H1 (cell line): ENCODE data around the gene UTP3. TPM values are rescaled to one million over a fixed set of nuclear protein-coding genes. Genes with fewer than 3 reads are reported as not detected.
"Not testable (repeated sequence)": the region's sequence is repeated elsewhere in the genome, so short reads cannot be mapped to it uniquely, and the experiment has no call there.

Source experiments
- CTCF ChIA-PET: fragments of 300-600 bp; sonication (Branson Sonifier 250); formaldehyde crosslinking; loops from one replicate; lab custom pipeline; 2021; ENCODE audit not compliant: partially characterized antibody; lab: Charles Lee
- POLR2A ChIA-PET: fragments of 300-600 bp; sonication (Branson Sonifier 250); formaldehyde crosslinking; loops from one replicate; lab custom pipeline; 2021; ENCODE audit warnings: inconsistent platforms; ENCODE audit not compliant: partially characterized antibody; lab: Charles Lee
- DNase-seq, 2 experiments: peaks; one replicate each; pipeline versions ENCODE4 v3.0.0 to v3.0.0-alpha.2; 2010 to 2022; ENCODE audit warnings: low spot score in 2 of 2, low read depth in 1 of 2, mixed read lengths in 1 of 2
- FAIRE-seq: peaks from 2 replicates; lab custom pipeline; 2011; peaks lifted over from hg19 to GRCh38; lab: Jason Lieb, UNC
- H2AFZ ChIP-seq: 2 replicates; pipeline ENCODE4 v1.8.1; 2012; ENCODE audit warnings: low read length, inconsistent platforms
- H2AK5ac ChIP-seq: 2 replicates; pipeline ENCODE4 v1.6.1; 2013; ENCODE audit warnings: low read depth, low read length
- H2BK120ac ChIP-seq: replicated peaks from 2 replicates; pipeline ENCODE3; 2013; ENCODE audit warnings: low read depth, low read length, inconsistent platforms
- H2BK12ac ChIP-seq: 2 replicates; pipeline ENCODE4 v1.6.1; 2013; ENCODE audit warnings: low read depth, low read length
- H2BK15ac ChIP-seq: 2 replicates; pipeline ENCODE4 v1.6.1; 2013; ENCODE audit warnings: low read length
- H2BK20ac ChIP-seq: 2 replicates; pipeline ENCODE4 v1.6.1; 2013; ENCODE audit warnings: low read length
- H2BK5ac ChIP-seq: 2 replicates; pipeline ENCODE4 v1.6.1; 2013; ENCODE audit warnings: low read depth, low read length
- H3K14ac ChIP-seq: 2 replicates; pipeline ENCODE4 v1.6.1; 2013; ENCODE audit warnings: inconsistent platforms; ENCODE audit not compliant: insufficient read length
- H3K18ac ChIP-seq: 2 replicates; pipeline ENCODE4 v1.6.1; 2013; ENCODE audit warnings: low read length; ENCODE audit errors: extremely low read depth
- H3K23ac ChIP-seq: 2 replicates; pipeline ENCODE4 v1.6.1; 2013; ENCODE audit warnings: inconsistent platforms; ENCODE audit not compliant: insufficient read length
- H3K23me2 ChIP-seq: 2 replicates; pipeline ENCODE4 v1.6.1; 2013; ENCODE audit warnings: low read depth, low read length
- H3K27ac ChIP-seq: 2 replicates; pipeline ENCODE4 v1.6.1; 2011; ENCODE audit warnings: low read depth, low read length, inconsistent platforms
- H3K27me3 ChIP-seq, 4 experiments: replicated peaks in 1 of 4; 1 replicate in 1 of 4; 2 replicates in 3 of 4; pipeline versions ENCODE4 v1.6.1 to v1.8.1; 2011 to 2013; ENCODE audit warnings: low read length in 3 of 4, mild to moderate bottlenecking in 3 of 4, inconsistent platforms in 2 of 4, mixed read lengths in 2 of 4, moderate library complexity in 1 of 4; ENCODE audit not compliant: control insufficient read depth in 3 of 4, insufficient read depth in 3 of 4; ENCODE audit errors: extremely low read depth in 1 of 4
- H3K36me3 ChIP-seq, 4 experiments: 2 replicates each; pipeline versions ENCODE4 v1.6.1 to v1.8.1; 2011 to 2013; ENCODE audit warnings: mild to moderate bottlenecking in 4 of 4, low read length in 3 of 4, moderate library complexity in 2 of 4, control low read depth in 1 of 4, inconsistent platforms in 1 of 4; ENCODE audit not compliant: insufficient read depth in 4 of 4, control insufficient read depth in 2 of 4
- H3K4ac ChIP-seq: replicated peaks from 2 replicates; pipeline ENCODE3; 2013; ENCODE audit warnings: low read length, low read depth, mixed read lengths, inconsistent platforms; ENCODE audit not compliant: insufficient read length
- H3K4me1 ChIP-seq, 4 experiments: replicated peaks in 1 of 4; 1 replicate in 1 of 4; 2 replicates in 3 of 4; pipeline versions ENCODE4 v1.6.1 to v1.8.1; 2011 to 2013; ENCODE audit warnings: low read length in 3 of 4, inconsistent platforms in 2 of 4, mixed read lengths in 1 of 4; ENCODE audit not compliant: insufficient read depth in 4 of 4, control insufficient read depth in 3 of 4
- H3K4me2 ChIP-seq, 2 experiments: 2 replicates each; pipeline versions ENCODE4 v1.6.1 to v1.8.1; 2011 to 2013; ENCODE audit warnings: low read depth in 2 of 2, low read length in 2 of 2, control low read depth in 1 of 2, inconsistent platforms in 1 of 2, mild to moderate bottlenecking in 1 of 2; ENCODE audit not compliant: insufficient read depth in 1 of 2
- H3K4me3 ChIP-seq, 4 experiments: fragments of 200-600, 300-600 bp in 1 of 4; sonication (generic), shearing (Covaris generic), sonication (Bioruptor Twin) in 1 of 4; 2 replicates each; pipeline versions ENCODE4 v1.5.1 to v1.8.1; 2011 to 2016; ENCODE audit warnings: low read length in 4 of 4, low read depth in 3 of 4, control low read depth in 2 of 4, inconsistent platforms in 2 of 4, mild to moderate bottlenecking in 2 of 4, mixed read lengths in 1 of 4, moderate library complexity in 1 of 4; ENCODE audit not compliant: insufficient read depth in 2 of 4; ENCODE audit errors: extremely low read depth in 1 of 4
- H3K56ac ChIP-seq: replicated peaks from 2 replicates; pipeline ENCODE3; 2013; ENCODE audit warnings: low read depth, mild to moderate bottlenecking, mixed read lengths, low read length, inconsistent platforms; ENCODE audit not compliant: insufficient read length
- H3K79me1 ChIP-seq: 2 replicates; pipeline ENCODE4 v1.6.1; 2013; ENCODE audit warnings: low read depth, low read length, control low read depth
- H3K79me2 ChIP-seq, 2 experiments: 2 replicates each; pipeline versions ENCODE4 v1.6.1 to v1.8.1; 2012 to 2013; ENCODE audit warnings: low read length in 2 of 2, mild to moderate bottlenecking in 2 of 2, inconsistent platforms in 1 of 2; ENCODE audit not compliant: insufficient read depth in 2 of 2, control insufficient read depth in 1 of 2
- H3K9ac ChIP-seq, 4 experiments: replicated peaks in 1 of 4; 1 replicate in 1 of 4; 2 replicates in 3 of 4; pipeline versions ENCODE4 v1.6.1 to v1.8.1; 2011 to 2013; ENCODE audit warnings: low read depth in 3 of 4, low read length in 3 of 4, control low read depth in 2 of 4, mild to moderate bottlenecking in 2 of 4, moderate library complexity in 2 of 4, inconsistent platforms in 1 of 4; ENCODE audit errors: extremely low read depth in 1 of 4
- H3K9me3 ChIP-seq, 2 experiments: 2 replicates each; pipeline versions ENCODE4 v1.6.1 to v1.8.1; 2012 to 2013; ENCODE audit warnings: mild to moderate bottlenecking in 2 of 2, moderate library complexity in 2 of 2, control low read depth in 1 of 2, inconsistent platforms in 1 of 2, low read depth in 1 of 2, low read length in 1 of 2, mixed read lengths in 1 of 2; ENCODE audit not compliant: insufficient read depth in 2 of 2
- H4K20me1 ChIP-seq, 2 experiments: replicated peaks in 1 of 2; 2 replicates each; pipeline versions ENCODE3 to v1.8.1; 2011 to 2013; ENCODE audit warnings: inconsistent platforms in 2 of 2, low read length in 2 of 2, mild to moderate bottlenecking in 1 of 2; ENCODE audit not compliant: insufficient read depth in 2 of 2, control insufficient read depth in 1 of 2
- H4K5ac ChIP-seq: 2 replicates; pipeline ENCODE4 v1.6.1; 2013; ENCODE audit warnings: low read length, low read depth, mixed read lengths, inconsistent platforms; ENCODE audit not compliant: insufficient read length
- H4K8ac ChIP-seq: 2 replicates; pipeline ENCODE4 v1.8.0; 2013; ENCODE audit warnings: mild to moderate bottlenecking, moderate library complexity, low read length, inconsistent platforms; ENCODE audit not compliant: insufficient read depth; ENCODE audit errors: extremely low read depth
- H4K91ac ChIP-seq: replicated peaks from 2 replicates; pipeline ENCODE3; 2013; ENCODE audit warnings: low read length, mixed read lengths, inconsistent platforms; ENCODE audit not compliant: insufficient read length
- ASH2L ChIP-seq: fragments of 200-600, 300-600 bp; sonication (generic); IDR thresholded peaks from one replicate; pipeline ENCODE4 v1.7.1; 2017; ENCODE audit warnings: low read length
- CBX8 ChIP-seq: fragments of 300-800, 300-1000 bp; sonication (generic); IDR thresholded peaks from 2 replicates; pipeline ENCODE4 v1.7.1; 2016; ENCODE audit warnings: low read depth, low read length, borderline replicate concordance
- POLR2AphosphoS5 ChIP-seq: IDR thresholded peaks from 2 replicates; pipeline ENCODE4 v1.6.1; 2011; ENCODE audit warnings: low read depth, low read length
- WGBS, 2 experiments: shearing (Covaris generic) in 1 of 2; methylation state at CpG; one replicate each; pipeline versions ENCODE4 v1.1.6 to v1.1.7; 2013 to 2015; ENCODE audit warnings: low lambda C conversion rate in 2 of 2, mixed read lengths in 2 of 2, inconsistent platforms in 1 of 2, low coverage in 1 of 2, missing lambda C conversion rate in 1 of 2; ENCODE audit not compliant: insufficient replicate concordance in 2 of 2, insufficient coverage in 1 of 2, insufficient read length in 1 of 2; ENCODE audit errors: extremely low coverage in 1 of 2, missing lambda C conversion rate in 1 of 2; 5-methylcytosine and 5-hydroxymethylcytosine counted together
- polyA plus RNA-seq, 7 experiments: library from polyadenylated mRNA; depleted of rRNA in 3 of 7; stranded (reverse) in 5 of 7; unstranded in 2 of 7; fragments of >200 nt in 5 of 7; fragments of 200-250 nt in 2 of 7; gene quantifications; 1 replicate in 5 of 7; 2 replicates in 1 of 7; 4 replicates in 1 of 7; pipeline versions ENCODE4 v1.2.1 to v1.2.3, GENCODE V29; 2011 to 2013; ENCODE audit warnings: missing spikeins in 2 of 7, mixed read lengths in 2 of 7
- total RNA-seq: library from RNA; stranded (reverse); fragmentation: NEBNext Ultra II Directional; extraction: Animal tissue kit (Norgen Biotek cat#: 25700); gene quantifications from 2 replicates; pipeline ENCODE4 v1.2.1, GENCODE V29; 2021

The UTP3 gene
- total and polyA plus RNA-seq, 2 of the 8 experiments (the other 6 are each of a cell fraction or from before 2014, with no cell fraction given), result 11.2 to 51.3 TPM

DNA sequence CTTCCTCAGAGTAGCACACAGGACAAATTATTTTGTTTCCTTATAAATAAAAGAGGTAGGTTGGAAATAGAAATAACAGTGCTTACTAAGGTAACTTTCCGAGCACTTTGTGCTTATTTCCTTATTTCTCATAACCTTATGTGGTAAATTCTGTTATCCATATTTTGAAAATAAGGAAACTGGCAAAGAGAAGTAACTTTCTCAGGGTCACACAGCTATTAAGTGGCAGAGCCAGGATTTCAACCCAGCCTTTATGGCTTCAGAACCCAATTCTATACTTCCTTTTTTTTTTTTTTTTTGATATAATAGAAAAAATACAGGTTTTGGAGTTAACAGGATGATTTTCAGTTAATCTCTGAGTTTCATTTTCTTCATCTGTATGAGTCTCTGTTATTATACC is 3.3 kb downstream of the UTP3 start (continued):
- TF ChIP-seq POLR2AphosphoS5 (no peak), ASH2L (no peak), CBX8 (no peak)

- CTCF ChIA-PET, result interaction anchor here (0.7 kb wide), 1 partner anchor 236 kb away, joined by 3 read pairs; no protein-coding TSS in a partner anchor
- not testable (repeated sequence) for H3K23ac ChIP-seq, H4K8ac ChIP-seq, H4K5ac ChIP-seq, H3K9ac ChIP-seq, H3K14ac ChIP-seq, H3K9me3 ChIP-seq, H2AFZ ChIP-seq, H3K4me1 ChIP-seq, H4K91ac ChIP-seq, H3K79me1 ChIP-seq, H2BK120ac ChIP-seq, H3K27me3 ChIP-seq, H3K4ac ChIP-seq, H3K4me2 ChIP-seq, FAIRE-seq, H3K27ac ChIP-seq, H4K20me1 ChIP-seq, H2BK15ac ChIP-seq, H3K18ac ChIP-seq, H2BK12ac ChIP-seq, H2AK5ac ChIP-seq, DNase-seq, H3K4me3 ChIP-seq, H2BK20ac ChIP-seq, H3K23me2 ChIP-seq, H3K56ac ChIP-seq, H2BK5ac ChIP-seq
- Histone ChIP-seq H3K79me2 (peaks cover 0 to 20% of the 10 kb centered on the region in 2 experiments; a peak in 3 of 4 replicates), H3K36me3 (peaks cover 0 to 15% (median 0%) of the 10 kb centered on the region in 4 experiments; a peak in 1 of 8 replicates)
- 94% methylated on average over 6 of the region's 7 CpGs; no CpG with 5 or more reads in 1 of the 2 experiments for WGBS, 2 experiments
- POLR2A ChIA-PET, result interaction anchor here (0.6 to 7.7 kb wide), 2 partner anchors 10 to 1582 kb away, joined by 3 to 86 read pairs; no protein-coding TSS in a partner anchor
Measured at GRCh38 chr4:70694633-70695032, 6.3 kb downstream of the UTP3 start.
